ENCODE data around the gene IFT43. TPM values are rescaled to one million over a fixed set of nuclear protein-coding genes. Genes with fewer than 3 reads are reported as not detected.

IFT43 gene
- total and polyA plus RNA-seq, 2 donors (not counting 3 experiments of a cell fraction or from before 2014, with no cell fraction given): 22.3 to 39.0 TPM

GRCh38 chr14:75944607-75945241 lies 40.8 kb upstream of the IFT43 start:
- no TSS peak for BruUV-seq (replicated peaks)
- CTCF ChIA-PET: no interaction called here

More at GRCh38 chr14:75944607-75945241, 40.8 kb upstream of the IFT43 start:
- dilution Hi-C loops (cut with MboI; ENCODE audit: extremely low pct_ligation_motif_present, low sequenced_read_pairs): no loop called here
- TF ChIP-seq GATA2 (IDR thresholded peaks at IDR 0.05; ENCODE audit: insufficient read depth, insufficient read length, low read depth, low read length) (no peak), JUN (IDR thresholded peaks at IDR 0.05; ENCODE audit: borderline replicate concordance, insufficient read depth, insufficient read length, low read depth) (no peak), EZH2 (IDR thresholded peaks at IDR 0.05; ENCODE audit: borderline replicate concordance, low read depth, low read length, severe bottlenecking) (no peak), POLR2AphosphoS5 (IDR thresholded peaks at IDR 0.05; ENCODE audit: insufficient read depth, low read depth, low read length) (no peak), FOS (IDR thresholded peaks at IDR 0.05; ENCODE audit: borderline replicate concordance, insufficient read depth, low read length) (no peak), MYC (IDR thresholded peaks at IDR 0.05; ENCODE audit: low read depth, low read length) (no peak), MAX (IDR thresholded peaks at IDR 0.05; ENCODE audit: insufficient read depth, insufficient read length) (no peak), CTCF (IDR thresholded peaks at IDR 0.05; ENCODE audit: extremely low read depth in 1 of 2, insufficient read depth in 1 of 2, low read depth in 1 of 2, low read length in 2 of 2) (no peak), POLR2A (IDR thresholded peaks at IDR 0.05; ENCODE audit: low read depth, low read length) (no peak)
- no peak overlapping the region for H3K27ac ChIP-seq (ENCODE audit: insufficient read depth, low read depth, low read length)
- H3K27me3 ChIP-seq (ENCODE audit: control insufficient read depth in 2 of 2, insufficient read depth in 2 of 2, low read length in 2 of 2): no peaks in the 10 kb centered on the region
- no peak overlapping the region for H3K4me2 ChIP-seq (ENCODE audit: insufficient read depth, low read length)
- no peak overlapping the region for H3K4me3 ChIP-seq (replicated peaks in 1 of 3; ENCODE audit: insufficient read depth in 1 of 3, low read depth in 1 of 3, low read length in 3 of 3)
- peaks cover 0 to 3% of the 10 kb centered on the region in 2 experiments for H3K36me3 ChIP-seq (ENCODE audit: control insufficient read depth in 2 of 2, extremely low read depth in 1 of 2, insufficient read depth in 2 of 2, low read length in 2 of 2)
- H3K9me1 ChIP-seq (replicated peaks; ENCODE audit: control insufficient read depth, extremely low read depth, insufficient read depth, low read length): no peaks in the 10 kb centered on the region
- H2AFZ ChIP-seq (ENCODE audit: low read depth, low read length): no peak overlapping the region
- H3K79me2 ChIP-seq (ENCODE audit: control insufficient read depth, insufficient read depth, low read length): no peaks in the 10 kb centered on the region
- POLR2A ChIA-PET: no interaction called here
- no peaks in the 10 kb centered on the region for H4K20me1 ChIP-seq (replicated peaks; ENCODE audit: control insufficient read depth, extremely low read depth, insufficient read depth, low read length)
- intact Hi-C loops (cut with micrococcal nuclease): no loop called here
- H3K9me3 ChIP-seq (replicated peaks; ENCODE audit: control insufficient read depth, insufficient read depth, low read length): no peaks in the 10 kb centered on the region
- no peak overlapping the region for H3K9ac ChIP-seq (replicated peaks; ENCODE audit: extremely low read depth, insufficient read depth, low read length)
- DNase-seq (ENCODE audit: low read depth, low spot score) (no peak), FAIRE-seq (no peak)
- H3K4me1 ChIP-seq (ENCODE audit: control insufficient read depth, extremely low read depth, insufficient read depth, low read length): no peaks in the 10 kb centered on the region
